K562 (cell line): ENCODE results near the gene CNOT9. TPM values are rescaled to one million over a fixed set of nuclear protein-coding genes. Genes with fewer than 3 reads are reported as not detected.

Experiments
- ATAC-seq: fragments of 200-7000 bp; cut with Tn5 transposase; 3 replicates; pipeline ENCODE4 v1.9.1; 2020; ENCODE audit warnings: moderate library complexity
- BruUV-seq: library from RNA; stranded (reverse); fragments of 400-500 nt; replicated peaks from 2 replicates; lab custom pipeline; 2021; lab: Mats Ljungman, UMichigan
- CTCF ChIA-PET: fragments of 300-600 bp; formaldehyde crosslinking; extraction: SDS; loops from one replicate; lab custom pipeline; 2021; ENCODE audit warnings: low intra/inter-chr PET ratio; lab: Yijun Ruan, JAX
- POLR2A ChIA-PET: fragments of 300-600, 350-650 bp; sonication (Branson Sonifier 250); formaldehyde crosslinking; extraction: SDS; loops from one replicate; lab custom pipeline; 2021; ENCODE audit warnings: antibody characterized with exemption, inconsistent platforms; lab: Yijun Ruan, JAX
- DNase-seq, 4 experiments: peaks; one replicate each; pipeline versions ENCODE4 v3.0.0 to v3.0.0-alpha.2; 2011 to 2018; ENCODE audit warnings: low spot score in 3 of 4, mixed read lengths in 3 of 4; ENCODE audit errors: extremely low read depth in 1 of 4
- FAIRE-seq: peaks from 2 replicates; lab custom pipeline; 2011; peaks lifted over from hg19 to GRCh38; lab: Jason Lieb, UNC
- H2AFZ ChIP-seq: 2 replicates; pipeline ENCODE4 v1.6.0; 2011; ENCODE audit warnings: low read depth, low read length, control low read depth, inconsistent platforms
- H3K27ac ChIP-seq: fragments of 200-600 bp; 3 replicates; pipeline ENCODE4 v1.8.0; 2011; ENCODE audit warnings: low read depth, mild to moderate bottlenecking, control low read depth, inconsistent platforms, low read length, moderate library complexity, mixed read lengths; ENCODE audit errors: extremely low read depth
- H3K27me3 ChIP-seq, 2 experiments: fragments of 300-600 bp in 1 of 2; 2 replicates in 1 of 2; 3 replicates in 1 of 2; pipeline versions ENCODE4 v1.6.0 to v1.8.0; 2011; ENCODE audit warnings: inconsistent platforms in 2 of 2, low read length in 2 of 2, mild to moderate bottlenecking in 1 of 2, mixed read lengths in 1 of 2, moderate library complexity in 1 of 2; ENCODE audit not compliant: control insufficient read depth in 2 of 2, insufficient read depth in 2 of 2
- H3K36me3 ChIP-seq: fragments of 300-600 bp; 3 replicates; pipeline ENCODE4 v1.8.0; 2011; ENCODE audit warnings: mild to moderate bottlenecking, low read length, inconsistent platforms; ENCODE audit not compliant: control insufficient read depth, insufficient read depth
- H3K4me1 ChIP-seq, 2 experiments: fragments of 200-600 bp in 1 of 2; replicated peaks in 1 of 2; 2 replicates in 1 of 2; 3 replicates in 1 of 2; pipeline versions ENCODE4 v1.5.1 to v1.8.0; 2011; ENCODE audit warnings: inconsistent platforms in 2 of 2, low read length in 2 of 2, mild to moderate bottlenecking in 1 of 2, mixed read lengths in 1 of 2, moderate library complexity in 1 of 2; ENCODE audit not compliant: control insufficient read depth in 2 of 2, insufficient read depth in 2 of 2
- H3K4me2 ChIP-seq: 2 replicates; pipeline ENCODE4 v1.6.1; 2011; ENCODE audit warnings: low read length, control low read depth, inconsistent platforms, mixed read lengths; ENCODE audit not compliant: insufficient read depth
- H3K4me3 ChIP-seq: fragments of 200-600 bp; sonication (generic), shearing (Covaris generic); 2 replicates; pipeline ENCODE4 v1.5.1; 2016; ENCODE audit warnings: control low read depth, inconsistent platforms
- H3K79me2 ChIP-seq: fragments of 200-600 bp; 3 replicates; pipeline ENCODE4 v1.8.0; 2011; ENCODE audit warnings: low read length, inconsistent platforms; ENCODE audit not compliant: control insufficient read depth, insufficient read depth
- H3K9ac ChIP-seq, 2 experiments: 2 replicates each; pipeline versions ENCODE4 v1.6.0 to v1.6.1; 2011; ENCODE audit warnings: low read depth in 2 of 2, low read length in 2 of 2, control low read depth in 1 of 2, inconsistent platforms in 1 of 2, mild to moderate bottlenecking in 1 of 2, mixed read lengths in 1 of 2; ENCODE audit not compliant: insufficient read depth in 1 of 2
- H3K9me1 ChIP-seq: one replicate; pipeline ENCODE4 v1.6.0; 2011; ENCODE audit warnings: inconsistent platforms, mild to moderate bottlenecking, low read length, moderate library complexity; ENCODE audit not compliant: control insufficient read depth, insufficient read depth
- H3K9me3 ChIP-seq: replicated peaks from 2 replicates; pipeline ENCODE4 v1.5.1; 2011; ENCODE audit warnings: low read depth, low read length, inconsistent platforms; ENCODE audit not compliant: control insufficient read depth, insufficient read depth
- H4K20me1 ChIP-seq: replicated peaks from 2 replicates; pipeline ENCODE4 v1.6.1; 2011; ENCODE audit warnings: low read length, inconsistent platforms, mixed read lengths; ENCODE audit not compliant: control insufficient read depth, insufficient read depth
- HNRNPH1 ChIP-seq: fragments of 200-400 bp; formaldehyde crosslinking; optimal IDR thresholded peaks from 2 replicates; pipeline ENCODE3; 2017; ENCODE audit warnings: low read depth, mild to moderate bottlenecking, low read length, moderate library complexity
- MTA3 ChIP-seq: fragments of 450-650 bp; formaldehyde crosslinking; IDR thresholded peaks from 2 replicates; pipeline ENCODE4 v1.6.1; 2017; ENCODE audit warnings: mild to moderate bottlenecking, borderline replicate concordance
- NEUROD1 ChIP-seq: fragments of 150-350 bp; IDR thresholded peaks from 2 replicates; pipeline ENCODE4 v1.6.1; 2014; ENCODE audit warnings: borderline replicate concordance, low read length, low read depth; ENCODE audit not compliant: partially characterized antibody
- NFYB ChIP-seq: IDR thresholded peaks from 2 replicates; pipeline ENCODE4 v1.6.1; 2011; ENCODE audit warnings: mild to moderate bottlenecking, moderate library complexity; ENCODE audit not compliant: insufficient read length; ENCODE audit errors: extremely low read depth
- POU5F1 ChIP-seq: fragments of 150-350 bp; IDR thresholded peaks from 2 replicates; pipeline ENCODE4 v1.6.1; 2014; ENCODE audit warnings: borderline replicate concordance, low read length, low read depth, mild to moderate bottlenecking; ENCODE audit not compliant: partially characterized antibody
- TCF15 ChIP-seq: fragments of 250-450 bp; sonication (Bioruptor Pico); IDR thresholded peaks from 2 replicates; pipeline ENCODE4 v1.8.0; 2022; ENCODE audit warnings: moderate library complexity, mild to moderate bottlenecking, inconsistent platforms
- TSC22D4 ChIP-seq: fragments of 450-650 bp; IDR thresholded peaks from 2 replicates; pipeline ENCODE4 v1.6.1; 2016; ENCODE audit warnings: missing genetic modification characterization, missing biosample characterization, control low read depth
- WHSC1 ChIP-seq: IDR thresholded peaks from one replicate; pipeline ENCODE4 v1.6.1; 2012; ENCODE audit warnings: low read length, control low read depth, inconsistent platforms
- ZBTB49 ChIP-seq: sonication (generic); formaldehyde crosslinking; IDR thresholded peaks from 2 replicates; pipeline ENCODE4 v1.8.0; 2022; ENCODE audit warnings: missing genetic modification reagents, mild to moderate bottlenecking, borderline replicate concordance
- ZEB2 ChIP-seq: fragments of 450-650 bp; IDR thresholded peaks from 2 replicates; pipeline ENCODE4 v1.6.1; 2016
- ZFPM2 ChIP-seq: fragments of 250-450 bp; sonication (Bioruptor Pico); IDR thresholded peaks from 2 replicates; pipeline ENCODE4 v1.5.1; 2022; ENCODE audit warnings: mild to moderate bottlenecking
- ZNF263 ChIP-seq: sonication (generic); formaldehyde crosslinking; IDR thresholded peaks from 2 replicates; pipeline ENCODE4 v1.8.0; 2022; ENCODE audit warnings: mild to moderate bottlenecking, missing genetic modification reagents, borderline replicate concordance
- ZNF431 ChIP-seq: sonication (generic); formaldehyde crosslinking; IDR thresholded peaks from 2 replicates; pipeline ENCODE4 v1.8.0; 2022; ENCODE audit warnings: mild to moderate bottlenecking, missing genetic modification reagents
- ZNF445 ChIP-seq: fragments of 250-450 bp; sonication (Bioruptor Pico); IDR thresholded peaks from 2 replicates; pipeline ENCODE4 v1.4.0; 2020; ENCODE audit warnings: low read depth, mild to moderate bottlenecking, moderate library complexity
- WGBS: fragments of 100-300 bp; shearing (Covaris generic); methylation state at CpG from one replicate; pipeline ENCODE4 v1.1.6; 2016; ENCODE audit warnings: low coverage, mixed read lengths; ENCODE audit not compliant: insufficient coverage; ENCODE audit errors: missing lambda C conversion rate; 5-methylcytosine and 5-hydroxymethylcytosine counted together
- in situ Hi-C: fragments of 300-500 bp; cut with MboI; formaldehyde crosslinking; loops from 4 replicates; pipeline ENCODE4 v1.15.0; 2018; ENCODE audit warnings: inconsistent platforms, mixed read lengths
- intact Hi-C: fragments of 100-400 bp; cut with micrococcal nuclease; formaldehyde crosslinking; loops from 2 replicates; pipeline ENCODE4 v1.14.2; 2022
- polyA plus RNA-seq, 8 experiments: library from polyadenylated mRNA; depleted of rRNA in 4 of 8; stranded (reverse) in 5 of 8; unstranded in 3 of 8; fragments of >200 nt; fragmentation: Nextera tagmentation in 2 of 8; fragmentation: Illumina TruSeq in 1 of 8; extraction: Ambion mirVana in 2 of 8; extraction: Trizol in 1 of 8; gene quantifications; 2 replicates each; pipeline versions ENCODE4 v1.2.1 to v1.2.3, GENCODE V29; 2011 to 2014; ENCODE audit warnings: inconsistent platforms in 1 of 8, missing spikeins in 1 of 8
- total RNA-seq, 7 experiments: library from RNA; depleted of rRNA in 6 of 7; stranded (reverse); fragments of >200 nt in 6 of 7; fragmentation: Illumina TruSeq in 2 of 7; extraction: Trizol in 2 of 7; gene quantifications; 2 replicates each; pipeline versions ENCODE4 v1.2.1 to v1.2.3, GENCODE V29; 2011 to 2021; ENCODE audit warnings: low replicate concordance in 1 of 7

CNOT9 gene
- total and polyA plus RNA-seq, 9 of the 15 experiments (the other 6 are each of a cell fraction or from before 2014, with no cell fraction given) = 19.0 to 82.6 (median 46.7) TPM

GRCh38 chr2:218644721-218645120 is 76.1 kb downstream of the CNOT9 start:
- Histone ChIP-seq H3K4me3 (no peak overlapping the region), H2AFZ (no peak overlapping the region), H3K27me3 (no peaks in the 10 kb centered on the region), H3K4me1 (no peaks in the 10 kb centered on the region), H3K79me2 (0 out of 3 replicates have a peak, but pooled peaks cover 4% of the 10 kb centered on the region), H3K4me2 (no peak overlapping the region), H3K9me3 (no peaks in the 10 kb centered on the region), H3K9me1 (no peaks in the 10 kb centered on the region), H3K27ac (no peak overlapping the region), H4K20me1 (no peaks in the 10 kb centered on the region), H3K9ac (no peak overlapping the region; a peak in 1 of 4 replicates), H3K36me3 (peaks cover 84% of the 10 kb centered on the region)
- DNase-seq = no peak
- intact Hi-C loops = loop anchor here (10.0 kb wide), 2 partner anchors 240 to 370 kb away; partner anchors contain the start of genes AAMP and PNKD
- FAIRE-seq = no peak
- CTCF ChIA-PET = no interaction called here
- POLR2A ChIA-PET = interaction anchor here (0.7 to 3.7 kb wide), 3 partner anchors 8 to 16 kb away, joined by 3 to 10 read pairs (median 5); partner anchors contain the start of genes BCS1L and ZNF142
- TF ChIP-seq ZNF431 (CRISPR knock-in tag) (no peak), ZFPM2 (CRISPR knock-in tag) (no peak), WHSC1 (no peak), TCF15 (no peak), ZBTB49 (CRISPR knock-in tag) (no peak), POU5F1 (no peak), HNRNPH1 (no peak), MTA3 (no peak), ZNF263 (no peak), NFYB (no peak), TSC22D4 (tag) (no peak), ZEB2 (no peak), ZNF445 (CRISPR knock-in tag) (no peak), NEUROD1 (no peak)
- no peak for ATAC-seq
- WGBS = 95% methylated on average over 8 of the region's 11 CpGs
- in situ Hi-C loops = no loop called here
- BruUV-seq = no TSS peak
